ENCODE measurements around the gene EDN1.
A peak's percentile ranks its signal among the peaks of the same experiment; 100 is the strongest.

The EDN1 gene

DNA sequence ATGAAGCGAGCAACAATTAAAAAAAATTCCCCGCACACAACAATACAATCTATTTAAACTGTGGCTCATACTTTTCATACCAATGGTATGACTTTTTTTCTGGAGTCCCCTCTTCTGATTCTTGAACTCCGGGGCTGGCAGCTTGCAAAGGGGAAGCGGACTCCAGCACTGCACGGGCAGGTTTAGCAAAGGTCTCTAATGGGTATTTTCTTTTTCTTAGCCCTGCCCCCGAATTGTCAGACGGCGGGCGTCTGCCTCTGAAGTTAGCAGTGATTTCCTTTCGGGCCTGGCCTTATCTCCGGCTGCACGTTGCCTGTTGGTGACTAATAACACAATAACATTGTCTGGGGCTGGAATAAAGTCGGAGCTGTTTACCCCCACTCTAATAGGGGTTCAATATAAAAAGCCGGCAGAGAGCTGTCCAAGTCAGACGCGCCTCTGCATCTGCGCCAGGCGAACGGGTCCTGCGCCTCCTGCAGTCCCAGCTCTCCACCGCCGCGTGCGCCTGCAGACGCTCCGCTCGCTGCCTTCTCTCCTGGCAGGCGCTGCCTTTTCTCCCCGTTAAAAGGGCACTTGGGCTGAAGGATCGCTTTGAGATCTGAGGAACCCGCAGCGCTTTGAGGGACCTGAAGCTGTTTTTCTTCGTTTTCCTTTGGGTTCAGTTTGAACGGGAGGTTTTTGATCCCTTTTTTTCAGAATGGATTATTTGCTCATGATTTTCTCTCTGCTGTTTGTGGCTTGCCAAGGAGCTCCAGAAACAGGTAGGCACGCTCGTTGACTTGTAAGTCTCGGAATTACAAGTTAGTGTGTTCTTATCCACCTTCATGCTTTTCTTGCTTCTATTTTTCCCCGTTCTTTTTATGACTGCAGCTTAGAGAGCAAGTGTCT, at the start of gene EDN1:
TSS of gene EDN1 (plus strand) at position 429 of the 888 bp plus-strand sequence. CDS start at position 698, 269 bp downstream.
- Histone ChIP-seq H2AFZ (ENCODE audit: low read depth, low read length, severe bottlenecking) (peak within 1 kb of the TSS; percentile 70), H3K9ac (ENCODE audit: low read length) (0 out of 2 replicates have a peak within 1 kb of the TSS, but pooled peaks have one; percentile 6), H3K9me3 (ENCODE audit: insufficient read depth, low read length) (no peaks in the 10 kb centered on the region), H3K4me3 (ENCODE audit: insufficient read depth, low read length, poor library complexity, severe bottlenecking) (peak within 1 kb of the TSS; percentile 27), H3F3A (ENCODE audit: insufficient read depth) (no peaks in the 10 kb centered on the region), H3K27me3 (ENCODE audit: low read length) (no peaks in the 10 kb centered on the region), H3K9me2 (replicated peaks; ENCODE audit: insufficient read depth, low read length) (no peaks in the 10 kb centered on the region), H4K20me1 (ENCODE audit: low read depth, low read length) (no peaks in the 10 kb centered on the region), H3K36me3 (ENCODE audit: low read length) (no peaks in the 10 kb centered on the region), H3K27ac (ENCODE audit: low read depth, low read length) (no peak within 1 kb of the TSS), H3K79me2 (ENCODE audit: insufficient read depth, low read length) (no peaks in the 10 kb centered on the region), H3K4me2 (ENCODE audit: low read depth, low read length, poor library complexity, severe bottlenecking) (peak within 1 kb of the TSS; percentile 48)
- TF ChIP-seq, protein P1, sequence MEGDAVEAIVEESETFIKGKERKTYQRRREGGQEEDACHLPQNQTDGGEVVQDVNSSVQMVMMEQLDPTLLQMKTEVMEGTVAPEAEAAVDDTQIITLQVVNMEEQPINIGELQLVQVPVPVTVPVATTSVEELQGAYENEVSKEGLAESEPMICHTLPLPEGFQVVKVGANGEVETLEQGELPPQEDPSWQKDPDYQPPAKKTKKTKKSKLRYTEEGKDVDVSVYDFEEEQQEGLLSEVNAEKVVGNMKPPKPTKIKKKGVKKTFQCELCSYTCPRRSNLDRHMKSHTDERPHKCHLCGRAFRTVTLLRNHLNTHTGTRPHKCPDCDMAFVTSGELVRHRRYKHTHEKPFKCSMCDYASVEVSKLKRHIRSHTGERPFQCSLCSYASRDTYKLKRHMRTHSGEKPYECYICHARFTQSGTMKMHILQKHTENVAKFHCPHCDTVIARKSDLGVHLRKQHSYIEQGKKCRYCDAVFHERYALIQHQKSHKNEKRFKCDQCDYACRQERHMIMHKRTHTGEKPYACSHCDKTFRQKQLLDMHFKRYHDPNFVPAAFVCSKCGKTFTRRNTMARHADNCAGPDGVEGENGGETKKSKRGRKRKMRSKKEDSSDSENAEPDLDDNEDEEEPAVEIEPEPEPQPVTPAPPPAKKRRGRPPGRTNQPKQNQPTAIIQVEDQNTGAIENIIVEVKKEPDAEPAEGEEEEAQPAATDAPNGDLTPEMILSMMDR (IDR thresholded peaks at IDR 0.05; ENCODE audit: insufficient read depth, low read length, poor library complexity, severe bottlenecking), result no peak
- TF ChIP-seq EZH2phosphoT487 (conservative IDR thresholded peaks at IDR 0.05; ENCODE audit: low read length), result no peak; the same call in 1 of the 2 replicates

DNA sequence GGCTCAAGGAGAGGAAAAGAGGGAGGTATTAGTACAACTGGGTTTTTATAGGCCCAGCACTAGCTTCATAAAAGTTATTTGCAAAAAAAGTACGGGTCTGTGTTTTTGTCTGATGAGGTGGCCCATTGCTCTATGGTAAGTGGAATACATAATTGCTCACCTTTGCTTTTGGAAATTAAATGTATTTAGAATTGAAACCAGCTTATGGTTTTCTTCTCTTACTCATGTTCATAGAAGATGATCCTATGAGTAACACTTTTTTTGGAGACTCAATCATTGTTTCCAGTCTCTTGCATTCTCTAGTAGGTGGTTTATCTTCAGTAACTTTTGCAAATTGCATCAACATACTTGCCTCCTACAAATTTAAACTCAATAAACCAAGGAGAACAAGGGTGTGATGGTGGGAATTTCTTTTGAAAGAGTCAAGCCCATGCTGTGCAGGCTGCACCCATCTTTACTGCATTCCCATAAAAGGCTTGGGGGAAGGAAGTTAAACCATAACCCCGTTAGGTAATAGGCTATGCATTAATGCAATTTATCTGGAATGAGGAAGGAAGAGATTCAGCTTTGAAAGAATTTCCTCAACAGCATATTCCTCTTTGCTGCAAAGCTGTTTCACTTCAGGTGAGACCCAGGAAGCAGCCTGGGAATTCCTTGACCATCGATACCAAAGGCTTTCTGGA, 48.5 kb upstream of the EDN1 start:
- Histone ChIP-seq H3K27ac (ENCODE audit: low read depth, low read length) (no peak overlapping the region), H3K4me3 (ENCODE audit: insufficient read depth, low read length, poor library complexity, severe bottlenecking) (no peak overlapping the region), H3F3A (ENCODE audit: insufficient read depth) (no peaks in the 10 kb centered on the region), H3K9me2 (replicated peaks; ENCODE audit: insufficient read depth, low read length) (no peaks in the 10 kb centered on the region), H3K9me3 (ENCODE audit: insufficient read depth, low read length) (no peaks in the 10 kb centered on the region), H4K20me1 (ENCODE audit: low read depth, low read length) (no peaks in the 10 kb centered on the region), H3K36me3 (ENCODE audit: low read length) (no peaks in the 10 kb centered on the region), H3K79me2 (ENCODE audit: insufficient read depth, low read length) (no peaks in the 10 kb centered on the region), H2AFZ (ENCODE audit: low read depth, low read length, severe bottlenecking) (no peak overlapping the region), H3K9ac (ENCODE audit: low read length) (no peak overlapping the region), H3K4me2 (ENCODE audit: low read depth, low read length, poor library complexity, severe bottlenecking) (no peak overlapping the region), H3K27me3 (ENCODE audit: low read length) (no peaks in the 10 kb centered on the region)
- no peak for TF ChIP-seq EZH2phosphoT487 (conservative IDR thresholded peaks at IDR 0.05; ENCODE audit: low read length)
- TF ChIP-seq, protein P1 (IDR thresholded peaks at IDR 0.05; ENCODE audit: insufficient read depth, low read length, poor library complexity, severe bottlenecking), result no peak

DNA sequence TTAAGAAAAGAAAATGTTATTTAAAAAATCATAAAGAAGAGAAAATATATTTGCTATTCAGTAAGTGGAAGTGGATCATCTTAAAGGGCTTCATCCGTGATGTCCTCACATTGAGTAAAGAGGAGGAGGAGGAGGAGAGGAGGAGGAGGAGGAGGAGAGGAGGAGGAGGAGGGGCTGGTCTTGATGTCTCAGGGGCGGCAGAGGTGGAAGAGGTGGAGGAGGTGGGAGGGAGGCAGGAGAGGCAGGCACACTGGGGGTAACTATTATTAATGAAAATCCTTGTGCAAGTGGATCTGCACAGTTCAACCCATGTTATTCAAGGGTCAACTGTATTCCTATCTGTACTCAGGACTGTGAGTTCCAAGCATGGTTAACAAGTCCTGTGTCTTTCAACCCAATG, 47.0 kb upstream of the EDN1 start:
- Histone ChIP-seq H3K27ac (ENCODE audit: low read depth, low read length) (no peak overlapping the region), H3F3A (ENCODE audit: insufficient read depth) (no peaks in the 10 kb centered on the region), H3K9me3 (ENCODE audit: insufficient read depth, low read length) (no peaks in the 10 kb centered on the region), H3K27me3 (ENCODE audit: low read length) (no peaks in the 10 kb centered on the region), H3K4me2 (ENCODE audit: low read depth, low read length, poor library complexity, severe bottlenecking) (no peak overlapping the region), H3K4me3 (ENCODE audit: insufficient read depth, low read length, poor library complexity, severe bottlenecking) (no peak overlapping the region), H3K36me3 (ENCODE audit: low read length) (no peaks in the 10 kb centered on the region), H3K79me2 (ENCODE audit: insufficient read depth, low read length) (no peaks in the 10 kb centered on the region), H2AFZ (ENCODE audit: low read depth, low read length, severe bottlenecking) (no peak overlapping the region), H3K9me2 (replicated peaks; ENCODE audit: insufficient read depth, low read length) (no peaks in the 10 kb centered on the region), H4K20me1 (ENCODE audit: low read depth, low read length) (no peaks in the 10 kb centered on the region), H3K9ac (ENCODE audit: low read length) (no peak overlapping the region)
- TF ChIP-seq EZH2phosphoT487 (conservative IDR thresholded peaks at IDR 0.05; ENCODE audit: low read length), result no peak
- TF ChIP-seq, protein P1 (IDR thresholded peaks at IDR 0.05; ENCODE audit: insufficient read depth, low read length, poor library complexity, severe bottlenecking), result no peak

All from SU-DHL-6 (cell line).